IMR-90 (cell line): ENCODE data around the gene VPS25. TPM values are rescaled to one million over a fixed set of nuclear protein-coding genes. Genes with fewer than 3 reads are reported as not detected.

Experiments
- ATAC-seq: fragments of 200-7000 bp; cut with Tn5 transposase; 2 replicates; pipeline ENCODE4 v1.9.1; 2020; ENCODE audit warnings: low read depth, mild to moderate bottlenecking, moderate library complexity
- BruUV-seq: library from RNA; stranded (reverse); fragments of 400-500 nt; replicated peaks from 2 replicates; lab custom pipeline; 2021; lab: Mats Ljungman, UMichigan
- CTCF ChIA-PET: fragments of 300-600 bp; formaldehyde crosslinking; extraction: SDS; loops from one replicate; lab custom pipeline; 2021; ENCODE audit warnings: antibody characterized with exemption; lab: Yijun Ruan, JAX
- POLR2A ChIA-PET: fragments of 300-600 bp; sonication (Branson Sonifier 250); formaldehyde crosslinking; loops from one replicate; lab custom pipeline; 2022; ENCODE audit warnings: antibody characterized with exemption; ENCODE audit not compliant: unreplicated experiment; lab: Charles Lee
- DNase-seq: peaks from one replicate; pipeline ENCODE4 v3.0.0; 2013
- H2AFZ ChIP-seq: replicated peaks from 2 replicates; pipeline ENCODE3; 2013; ENCODE audit warnings: low read length, mild to moderate bottlenecking; ENCODE audit not compliant: poor library complexity
- H2AK5ac ChIP-seq: 2 replicates; pipeline ENCODE4 v1.6.1; 2013; ENCODE audit warnings: low read depth, low read length, inconsistent platforms
- H2AK9ac ChIP-seq: replicated peaks from 2 replicates; pipeline ENCODE3; 2013; ENCODE audit warnings: mild to moderate bottlenecking, low read depth, low read length, moderate library complexity; ENCODE audit not compliant: poor library complexity
- H2BK120ac ChIP-seq: 2 replicates; pipeline ENCODE4 v1.6.1; 2013; ENCODE audit warnings: low read depth, low read length, inconsistent platforms
- H2BK15ac ChIP-seq: 3 replicates; pipeline ENCODE4 v1.6.1; 2013; ENCODE audit warnings: low read depth, low read length, inconsistent platforms
- H2BK20ac ChIP-seq: 2 replicates; pipeline ENCODE4 v1.6.1; 2013; ENCODE audit warnings: low read depth, mild to moderate bottlenecking, inconsistent platforms, low read length, moderate library complexity
- H2BK5ac ChIP-seq: 2 replicates; pipeline ENCODE4 v1.6.1; 2013; ENCODE audit warnings: mild to moderate bottlenecking, low read depth, low read length, inconsistent platforms; ENCODE audit not compliant: poor library complexity, severe bottlenecking
- H3K14ac ChIP-seq: replicated peaks from 2 replicates; pipeline ENCODE4 v1.6.1; 2013; ENCODE audit warnings: low read depth, low read length, inconsistent platforms
- H3K18ac ChIP-seq: 2 replicates; pipeline ENCODE4 v1.6.1; 2013; ENCODE audit warnings: low read depth, low read length, control low read depth
- H3K23ac ChIP-seq: 2 replicates; pipeline ENCODE4 v1.6.1; 2013; ENCODE audit warnings: low read depth, low read length, inconsistent platforms
- H3K27ac ChIP-seq: 2 replicates; pipeline ENCODE4 v1.5.1; 2013; ENCODE audit warnings: mild to moderate bottlenecking, control low read depth, low read length; ENCODE audit not compliant: insufficient read depth
- H3K27me3 ChIP-seq: 2 replicates; pipeline ENCODE4 v1.6.1; 2013; ENCODE audit warnings: low read length; ENCODE audit not compliant: control insufficient read depth, insufficient read depth
- H3K36me3 ChIP-seq: 2 replicates; pipeline ENCODE4 v1.6.1; 2013; ENCODE audit warnings: low read length, mixed read lengths; ENCODE audit not compliant: control insufficient read depth, insufficient read depth
- H3K4ac ChIP-seq: 2 replicates; pipeline ENCODE4 v1.6.1; 2013; ENCODE audit warnings: low read depth, low read length, inconsistent platforms
- H3K4me1 ChIP-seq: 2 replicates; pipeline ENCODE4 v1.6.1; 2013; ENCODE audit warnings: low read length, mixed read lengths; ENCODE audit not compliant: control insufficient read depth, insufficient read depth
- H3K4me2 ChIP-seq: 2 replicates; pipeline ENCODE4 v1.6.1; 2013; ENCODE audit warnings: low read depth, mild to moderate bottlenecking, control low read depth, low read length, moderate library complexity
- H3K4me3 ChIP-seq: 2 replicates; pipeline ENCODE4 v1.5.1; 2013; ENCODE audit warnings: low read depth, mild to moderate bottlenecking, control low read depth, low read length, moderate library complexity; ENCODE audit not compliant: insufficient read depth
- H3K56ac ChIP-seq: 2 replicates; pipeline ENCODE4 v1.6.1; 2013; ENCODE audit warnings: low read length, inconsistent platforms; ENCODE audit not compliant: insufficient read depth; ENCODE audit errors: extremely low read depth
- H3K79me1 ChIP-seq, 2 experiments: 2 replicates each; pipeline ENCODE4 v1.6.1; 2013; ENCODE audit warnings: low read length in 2 of 2, inconsistent platforms in 1 of 2, low read depth in 1 of 2
- H3K9ac ChIP-seq: 2 replicates; pipeline ENCODE4 v1.6.1; 2013; ENCODE audit warnings: low read depth, low read length, control low read depth
- H3K9me1 ChIP-seq: 2 replicates; pipeline ENCODE4 v1.6.1; 2013; ENCODE audit warnings: low read length, inconsistent platforms; ENCODE audit not compliant: insufficient read depth
- H3K9me3 ChIP-seq: 2 replicates; pipeline ENCODE4 v1.6.1; 2013; ENCODE audit warnings: low read length; ENCODE audit not compliant: control insufficient read depth, insufficient read depth
- H4K20me1 ChIP-seq: 2 replicates; pipeline ENCODE4 v1.6.1; 2013; ENCODE audit warnings: low read length, inconsistent platforms; ENCODE audit not compliant: insufficient read depth
- H4K5ac ChIP-seq: 2 replicates; pipeline ENCODE4 v1.6.1; 2013; ENCODE audit warnings: mild to moderate bottlenecking, low read depth, low read length, control low read depth
- H4K8ac ChIP-seq, 2 experiments: 2 replicates each; pipeline ENCODE4 v1.6.1; 2013; ENCODE audit warnings: low read depth in 2 of 2, low read length in 2 of 2, control low read depth in 1 of 2, inconsistent platforms in 1 of 2
- H4K91ac ChIP-seq: 2 replicates; pipeline ENCODE4 v1.6.1; 2013; ENCODE audit warnings: low read depth, low read length, inconsistent platforms; ENCODE audit not compliant: insufficient read depth
- BHLHE40 ChIP-seq: fragments of 150-350 bp; IDR thresholded peaks from 2 replicates; pipeline ENCODE4 v1.6.1; 2016; ENCODE audit warnings: mild to moderate bottlenecking, low read depth, low read length
- CEBPB ChIP-seq: IDR thresholded peaks from 2 replicates; pipeline ENCODE4 v1.6.1; 2012; ENCODE audit warnings: low read depth, low read length, improper control_type of control experiment
- MAZ ChIP-seq: IDR thresholded peaks from 2 replicates; pipeline ENCODE4 v1.6.1; 2012; ENCODE audit warnings: low read depth, mild to moderate bottlenecking, low read length, improper control_type of control experiment, moderate library complexity, borderline replicate concordance
- MXI1 ChIP-seq: IDR thresholded peaks from 2 replicates; pipeline ENCODE4 v1.6.1; 2012; ENCODE audit warnings: low read depth, mild to moderate bottlenecking, low read length, moderate library complexity, borderline replicate concordance
- SMC3 ChIP-seq: fragments of 150-350 bp; IDR thresholded peaks from 2 replicates; pipeline ENCODE4 v1.6.1; 2016; ENCODE audit warnings: low read depth, mild to moderate bottlenecking, antibody characterized with exemption, low read length, moderate library complexity
- USF2 ChIP-seq: fragments of 150-350 bp; IDR thresholded peaks from 2 replicates; pipeline ENCODE4 v1.6.1; 2017; ENCODE audit warnings: mild to moderate bottlenecking, antibody characterized with exemption, low read length, low read depth
- WGBS, 2 experiments: methylation state at CpG; one replicate each; pipeline versions ENCODE4 v1.1.5 to v1.1.7; 2013; ENCODE audit warnings: missing lambda C conversion rate in 2 of 2; ENCODE audit not compliant: insufficient read length in 1 of 2; ENCODE audit errors: extremely low coverage in 2 of 2; 5-methylcytosine and 5-hydroxymethylcytosine counted together
- dilution Hi-C: fragments of 300-500 bp; cut with HindIII; formaldehyde crosslinking; loops from one replicate; pipeline ENCODE4 v1.14.3; 2018; ENCODE audit warnings: low sequenced_read_pairs; ENCODE audit not compliant: unreplicated experiment
- in situ Hi-C: fragments of 300-500 bp; cut with MboI; formaldehyde crosslinking; loops from 3 replicates; pipeline ENCODE4 v1.14.3; 2019; ENCODE audit warnings: low sequenced_read_pairs, inconsistent platforms, mixed read lengths
- intact Hi-C: fragments of 100-400 bp; cut with micrococcal nuclease; formaldehyde crosslinking; loops from 2 replicates; pipeline ENCODE4 v1.10.0; 2022
- polyA plus RNA-seq, 3 experiments: library from polyadenylated mRNA; depleted of rRNA; stranded (reverse); fragments of >200 nt; gene quantifications; 2 replicates each; pipeline ENCODE4 v1.2.3, GENCODE V29; 2012; ENCODE audit warnings: low replicate concordance in 1 of 3
- total RNA-seq: library from RNA; depleted of rRNA; stranded (reverse); fragments of >200 nt; gene quantifications from 2 replicates; pipeline ENCODE4 v1.2.3, GENCODE V29; 2012

Gene VPS25
- total and polyA plus RNA-seq, 2 of the 4 experiments (the other 2 are of a cell fraction) = 71.3 to 130 TPM

GRCh38 chr17:42744283-42744805, 28.9 kb upstream of the VPS25 start:
- intact Hi-C loops (no loop called here), dilution Hi-C loops (no loop called here), in situ Hi-C loops (no loop called here)
- ChIA-PET POLR2A (no interaction called here), CTCF (no interaction called here)
- peak overlapping the region; percentile 83 for H3K27ac ChIP-seq
- ATAC-seq = peak; percentile 90
- H3K23ac ChIP-seq = peak overlapping the region; percentile 53
- H3K4me1 ChIP-seq = peaks cover 5% of the 10 kb centered on the region; the same call in 1 of the 2 replicates
- peak overlapping the region; percentile 86 for H3K14ac ChIP-seq
- peak overlapping the region; percentile 77 for H2BK5ac ChIP-seq
- peak; percentile 41 for DNase-seq
- H2BK20ac ChIP-seq = no peak overlapping the region
- H4K5ac ChIP-seq = peak overlapping the region; percentile 65
- no peaks in the 10 kb centered on the region for H3K36me3 ChIP-seq
- H3K56ac ChIP-seq = peak overlapping the region; percentile 61
- no peaks in the 10 kb centered on the region for H4K20me1 ChIP-seq
- BruUV-seq = no TSS peak
- peak overlapping the region; percentile 83 for H3K4ac ChIP-seq
- peak overlapping the region; percentile 48; the same call in 1 of the 2 replicates for H2AK5ac ChIP-seq
- TF ChIP-seq SMC3 = no peak
- TF ChIP-seq MXI1 = peak; percentile 27; the same call in 1 of the 2 replicates
- TF ChIP-seq USF2 = 0 out of 2 replicates have a peak, but pooled peaks have one; percentile 14
- no peak for TF ChIP-seq CEBPB
- TF ChIP-seq MAZ = no peak
- TF ChIP-seq BHLHE40 = peak; percentile 95
- H2BK15ac ChIP-seq = no peak overlapping the region; the same call in 2 of the 3 replicates
- H3K9me3 ChIP-seq = no peaks in the 10 kb centered on the region
- WGBS, 2 experiments = 0% methylated on average over 5 of the region's 32 CpGs; no CpG with 5 or more reads in 1 of the 2 experiments
- peak overlapping the region; percentile 75 for H3K4me3 ChIP-seq
- peak overlapping the region; percentile 20 for H3K18ac ChIP-seq
- peaks cover 6% of the 10 kb centered on the region; the same call in 1 of the 2 replicates for H3K27me3 ChIP-seq
- H4K91ac ChIP-seq = peak overlapping the region; percentile 68
- H3K4me2 ChIP-seq = peak overlapping the region; percentile 97
- peak overlapping the region; percentile 95 for H2AK9ac ChIP-seq
- H2AFZ ChIP-seq = peak overlapping the region; percentile 99
- H3K9ac ChIP-seq = peak overlapping the region; percentile 84
- H3K79me1 ChIP-seq = peaks cover 12 to 35% of the 10 kb centered on the region in 2 experiments
- H2BK120ac ChIP-seq = peak overlapping the region; percentile 68; the same call in 1 of the 2 replicates
- H4K8ac ChIP-seq = peak overlapping the region; percentile 35 to 91
- H3K9me1 ChIP-seq = peaks cover 8% of the 10 kb centered on the region; the same call in 1 of the 2 replicates
